Colonic mucosa (tissue), 4 donors: ENCODE data around the gene PPP2R5E. TPM values are rescaled to one million over a fixed set of nuclear protein-coding genes. Genes with fewer than 3 reads are reported as not detected.

Source experiments
- DNase-seq: peaks from one replicate; pipeline ENCODE4 v3.0.0-alpha.2; 2020
- H3K27ac ChIP-seq: fragments of 200-600 bp; one replicate; pipeline ENCODE4 v1.8.0; 2021
- H3K27me3 ChIP-seq: fragments of 200-600 bp; one replicate; pipeline ENCODE4 v1.8.0; 2021
- H3K36me3 ChIP-seq: fragments of 200-600 bp; one replicate; pipeline ENCODE4 v1.8.0; 2021
- H3K4me1 ChIP-seq: fragments of 200-600 bp; one replicate; pipeline ENCODE4 v1.8.0; 2021; ENCODE audit warnings: mild to moderate bottlenecking
- H3K4me3 ChIP-seq: fragments of 200-600 bp; one replicate; pipeline ENCODE4 v1.8.0; 2021
- H3K9ac ChIP-seq, 2 donors: one replicate each; pipeline ENCODE4 v1.7.0; 2013; ENCODE audit warnings: control low read depth in 2 of 2, low read depth in 2 of 2, low read length in 2 of 2
- H3K9me3 ChIP-seq: fragments of 200-600 bp; one replicate; pipeline ENCODE4 v1.8.0; 2021
- intact Hi-C: fragments of 100-400 bp; cut with DNase I; formaldehyde crosslinking; loops from one replicate; pipeline ENCODE4 v1.14.1; 2022
- total RNA-seq, 2 donors: library from RNA; stranded (reverse); fragmentation: NEBNext Ultra II Directional in 1 of 2; extraction: Animal tissue kit (Norgen Biotek cat#: 25700) in 1 of 2; gene quantifications; one replicate each; pipeline ENCODE4 v1.2.1, GENCODE V29; 2021
- TF ChIP-seq, protein P1 (sequence below): fragments of 200-600 bp; IDR thresholded peaks from one replicate; pipeline ENCODE4 v1.8.0; 2022; ENCODE audit warnings: antibody characterized with exemption, mild to moderate bottlenecking
- donor health status: healthy.
- donor health status: DM: no; HTN: no; CAD: no.
- donor health status: DM: no; HTN: no; CAD: no.

Gene PPP2R5E
- total RNA-seq, 2 donors from 2014 or later, result 58.0 to 62.7 TPM

DNA sequence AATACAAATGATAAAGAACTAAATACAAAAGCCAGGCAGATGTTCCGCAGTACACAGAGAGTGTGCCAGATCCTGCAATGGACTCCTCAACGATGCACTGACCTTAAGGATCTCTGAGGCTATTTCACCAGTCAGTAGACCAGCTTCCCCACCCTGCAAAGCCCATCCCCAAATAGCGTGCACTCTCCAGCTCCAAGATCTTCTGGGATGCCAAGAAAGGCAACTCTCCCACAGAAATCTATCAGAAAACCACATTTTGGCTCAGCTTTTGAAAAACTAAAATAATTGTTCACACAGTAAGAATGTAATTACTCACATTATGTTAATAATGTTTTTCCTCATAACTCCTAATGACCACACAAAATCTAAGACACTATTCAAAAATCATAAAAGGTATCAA lies 90.4 kb downstream of the PPP2R5E start:
- H3K27ac ChIP-seq, result no peak overlapping the region
- H3K4me1 ChIP-seq, result no peaks in the 10 kb centered on the region
- no peak overlapping the region for H3K9ac ChIP-seq
- H3K9me3 ChIP-seq, result no peaks in the 10 kb centered on the region
- no peaks in the 10 kb centered on the region for H3K36me3 ChIP-seq
- intact Hi-C loops, result no loop called here
- H3K4me3 ChIP-seq, result no peak overlapping the region
- no peak for DNase-seq
- no peaks in the 10 kb centered on the region for H3K27me3 ChIP-seq
- TF ChIP-seq, protein P1, sequence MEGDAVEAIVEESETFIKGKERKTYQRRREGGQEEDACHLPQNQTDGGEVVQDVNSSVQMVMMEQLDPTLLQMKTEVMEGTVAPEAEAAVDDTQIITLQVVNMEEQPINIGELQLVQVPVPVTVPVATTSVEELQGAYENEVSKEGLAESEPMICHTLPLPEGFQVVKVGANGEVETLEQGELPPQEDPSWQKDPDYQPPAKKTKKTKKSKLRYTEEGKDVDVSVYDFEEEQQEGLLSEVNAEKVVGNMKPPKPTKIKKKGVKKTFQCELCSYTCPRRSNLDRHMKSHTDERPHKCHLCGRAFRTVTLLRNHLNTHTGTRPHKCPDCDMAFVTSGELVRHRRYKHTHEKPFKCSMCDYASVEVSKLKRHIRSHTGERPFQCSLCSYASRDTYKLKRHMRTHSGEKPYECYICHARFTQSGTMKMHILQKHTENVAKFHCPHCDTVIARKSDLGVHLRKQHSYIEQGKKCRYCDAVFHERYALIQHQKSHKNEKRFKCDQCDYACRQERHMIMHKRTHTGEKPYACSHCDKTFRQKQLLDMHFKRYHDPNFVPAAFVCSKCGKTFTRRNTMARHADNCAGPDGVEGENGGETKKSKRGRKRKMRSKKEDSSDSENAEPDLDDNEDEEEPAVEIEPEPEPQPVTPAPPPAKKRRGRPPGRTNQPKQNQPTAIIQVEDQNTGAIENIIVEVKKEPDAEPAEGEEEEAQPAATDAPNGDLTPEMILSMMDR, result no peak

DNA sequence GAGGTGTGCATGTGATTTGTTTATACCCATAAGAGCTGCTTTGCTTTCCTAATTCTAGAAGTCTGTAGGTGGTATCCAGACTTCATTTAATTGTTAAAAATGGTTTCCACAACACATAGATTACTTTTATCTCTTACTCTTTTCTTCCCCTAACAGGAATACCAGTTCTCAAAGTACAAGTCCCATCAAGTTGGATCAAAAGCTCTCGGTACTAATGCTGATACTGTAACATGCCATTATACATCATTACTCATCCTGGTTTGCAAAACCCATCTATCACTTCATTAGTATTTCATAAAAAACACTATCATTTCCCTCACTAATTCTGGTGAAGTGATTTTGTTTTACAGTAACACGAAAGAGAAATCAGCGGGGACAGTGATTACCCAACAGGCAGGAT lies 94.3 kb downstream of the PPP2R5E start:
- Histone ChIP-seq H3K27me3 (no peaks in the 10 kb centered on the region), H3K4me1 (no peaks in the 10 kb centered on the region), H3K36me3 (no peaks in the 10 kb centered on the region), H3K9me3 (no peaks in the 10 kb centered on the region), H3K4me3 (no peak overlapping the region), H3K27ac (no peak overlapping the region), H3K9ac (no peak overlapping the region)
- intact Hi-C loops, result no loop called here
- TF ChIP-seq, protein P1, result no peak
- DNase-seq, result no peak

DNA sequence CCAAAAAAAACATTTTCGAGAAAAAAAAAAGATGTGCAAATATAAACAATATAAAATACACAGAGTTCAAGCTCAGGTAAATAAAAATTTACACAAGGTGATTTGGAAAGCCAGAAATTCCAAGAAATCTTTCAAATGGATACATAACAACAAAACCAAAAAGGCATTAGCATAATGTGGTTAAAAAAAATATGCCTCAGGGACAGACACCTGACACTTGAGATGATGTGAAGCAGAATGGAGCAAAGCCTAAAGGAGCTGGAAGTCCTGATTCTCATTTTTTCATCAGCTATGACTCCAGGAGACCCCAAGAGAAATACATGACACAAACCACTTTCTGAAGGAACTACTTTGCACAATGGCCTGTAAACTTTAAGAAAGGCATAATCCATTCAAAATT lies 98.6 kb downstream of the PPP2R5E start:
- TF ChIP-seq, protein P1, result no peak
- Histone ChIP-seq H3K36me3 (no peaks in the 10 kb centered on the region), H3K9me3 (no peaks in the 10 kb centered on the region), H3K4me1 (no peaks in the 10 kb centered on the region), H3K4me3 (no peak overlapping the region), H3K27ac (no peak overlapping the region), H3K9ac (no peak overlapping the region), H3K27me3 (no peaks in the 10 kb centered on the region)
- intact Hi-C loops, result no loop called here
- DNase-seq, result no peak

DNA sequence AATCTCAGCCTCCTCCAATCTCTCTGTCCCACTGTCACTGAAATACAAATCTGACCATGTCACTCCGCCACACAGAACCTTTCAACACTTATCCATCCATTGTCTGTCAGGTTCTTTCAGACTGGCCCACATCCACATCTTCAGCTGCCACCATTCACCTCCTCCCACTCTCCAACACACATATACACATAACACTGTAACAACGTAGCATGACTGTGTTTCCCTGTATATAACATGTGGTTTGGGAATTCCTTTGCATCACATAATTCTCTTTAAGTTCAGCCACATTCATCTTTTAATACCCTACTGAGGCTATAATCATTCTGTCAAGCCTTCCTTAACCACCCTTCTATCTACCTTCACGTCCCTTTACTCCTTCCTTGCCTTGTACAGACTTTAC lies 99.2 kb downstream of the PPP2R5E start:
- H3K4me1 ChIP-seq, result peaks cover 4% of the 10 kb centered on the region
- intact Hi-C loops, result no loop called here
- no peaks in the 10 kb centered on the region for H3K9me3 ChIP-seq
- TF ChIP-seq, protein P1, result no peak
- H3K9ac ChIP-seq, result no peak overlapping the region
- H3K27me3 ChIP-seq, result no peaks in the 10 kb centered on the region
- no peak overlapping the region for H3K4me3 ChIP-seq
- no peaks in the 10 kb centered on the region for H3K36me3 ChIP-seq
- no peak for DNase-seq
- H3K27ac ChIP-seq, result no peak overlapping the region

DNA sequence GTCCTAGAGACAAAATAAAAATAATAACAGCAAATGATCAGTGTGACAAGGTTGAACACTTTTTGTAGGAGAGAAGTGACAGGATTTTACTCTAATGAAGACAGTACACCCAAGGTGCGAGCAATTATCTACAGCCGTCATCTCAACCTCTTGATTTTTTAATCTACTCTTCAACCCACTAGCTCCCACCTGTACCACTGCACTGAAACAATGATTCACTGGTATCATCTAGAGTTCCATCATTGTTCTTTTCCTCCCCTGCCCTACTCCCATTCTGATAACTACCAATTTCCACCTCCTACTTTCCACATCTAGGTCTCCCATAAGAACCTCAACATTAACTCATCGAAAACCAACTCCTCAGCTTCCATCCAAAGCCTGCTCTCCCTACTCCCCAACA lies 99.8 kb downstream of the PPP2R5E start:
- intact Hi-C loops, result no loop called here
- H3K27ac ChIP-seq, result no peak overlapping the region

More for the DNA sequence above, 99.8 kb downstream of the PPP2R5E start:
- H3K4me1 ChIP-seq, result peaks cover 8% of the 10 kb centered on the region
- H3K9ac ChIP-seq, result no peak overlapping the region
- no peaks in the 10 kb centered on the region for H3K9me3 ChIP-seq
- no peak for DNase-seq
- H3K36me3 ChIP-seq, result no peaks in the 10 kb centered on the region
- no peak overlapping the region for H3K4me3 ChIP-seq
- H3K27me3 ChIP-seq, result no peaks in the 10 kb centered on the region
- TF ChIP-seq, protein P1, result no peak
